ELF-1 (cell line): ENCODE measurements around the gene TRAP1.
"Not testable (repeated sequence)": the region's sequence is repeated elsewhere in the genome, so short reads cannot be mapped to it uniquely, and the experiment has no call there.

Experiments used
- DNase-seq: peaks from one replicate; pipeline ENCODE4 v3.0.0-alpha.2; 2016; ENCODE audit warnings: low read depth, low spot score

Gene TRAP1

DNA sequence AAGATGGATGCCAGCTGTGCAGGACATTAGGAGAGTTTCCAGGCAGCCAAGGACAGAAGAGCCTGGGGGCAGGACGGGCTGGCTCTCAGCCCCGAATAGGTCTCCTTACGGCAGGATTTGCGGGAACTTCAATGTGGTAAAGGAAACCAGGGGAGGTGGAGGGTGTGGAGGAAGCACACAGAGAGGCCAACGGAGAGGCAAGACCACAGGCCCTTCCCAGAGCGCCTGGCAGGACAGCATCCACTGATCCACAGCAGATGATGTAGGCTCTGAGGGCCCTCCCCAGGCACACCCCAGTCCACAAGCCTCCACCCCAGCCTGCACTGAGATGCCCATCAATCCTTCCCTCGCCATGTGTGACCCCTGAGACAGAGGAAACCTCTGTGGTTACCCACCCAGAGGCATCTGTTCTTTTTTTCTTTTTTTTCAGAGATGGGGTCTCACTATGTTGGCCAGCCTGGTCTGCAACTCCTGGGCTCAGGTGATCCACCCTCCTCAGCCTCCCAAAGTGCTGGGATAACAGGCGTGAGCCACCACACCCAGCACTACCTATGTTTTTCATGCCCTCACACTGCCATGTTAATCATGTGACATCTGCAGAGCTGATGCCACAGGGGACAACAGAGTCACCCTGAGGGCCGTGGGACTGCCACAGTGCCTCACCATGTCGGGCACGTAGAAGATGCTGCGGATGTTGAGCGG lies 43.5 kb downstream of the TRAP1 start:
- peak; percentile 41 for DNase-seq

DNA sequence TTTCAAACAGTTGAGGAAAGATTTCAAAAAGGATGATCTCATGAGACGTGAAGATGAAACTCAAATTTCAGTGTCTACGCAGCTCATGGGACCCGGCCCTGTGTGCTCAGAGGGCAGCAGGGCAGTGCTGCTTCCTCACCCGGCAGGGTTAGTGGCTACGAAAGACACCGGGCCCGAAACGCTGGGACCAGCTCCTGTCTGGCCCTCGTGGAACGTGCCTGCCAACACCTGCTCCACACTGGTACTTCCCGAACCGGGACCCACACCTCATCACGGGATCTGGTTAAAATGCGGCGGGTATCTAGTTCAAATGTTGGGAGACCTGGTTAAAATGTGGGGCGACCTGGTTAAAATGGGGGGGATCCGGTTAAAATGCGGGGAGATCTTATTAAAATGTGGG lies 44.1 kb downstream of the TRAP1 start:
- no peak for DNase-seq

DNA sequence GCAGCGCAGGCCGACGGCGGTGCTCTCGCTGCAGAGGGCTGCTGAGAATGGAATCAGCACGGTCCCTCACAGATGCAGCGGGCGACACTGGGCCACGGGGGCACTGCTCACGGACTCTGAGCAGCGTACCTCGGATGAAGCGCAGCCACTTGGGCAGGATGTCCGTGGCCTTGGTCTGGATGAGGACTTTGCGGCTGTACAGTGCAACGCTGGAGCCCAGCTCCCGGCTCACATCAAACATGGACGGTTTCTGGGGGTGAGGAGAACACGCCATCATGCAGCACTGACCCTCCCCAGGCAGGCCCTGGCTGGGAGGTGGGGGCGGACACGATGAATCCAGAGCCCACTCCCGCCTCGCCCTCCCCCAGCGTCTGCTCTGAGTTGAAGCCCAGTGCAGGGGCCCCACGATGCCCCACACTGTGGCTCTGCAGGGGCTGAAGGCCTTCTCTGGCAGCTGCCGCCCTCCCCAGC lies 44.7 kb downstream of the TRAP1 start:
- DNase-seq: no peak

DNA sequence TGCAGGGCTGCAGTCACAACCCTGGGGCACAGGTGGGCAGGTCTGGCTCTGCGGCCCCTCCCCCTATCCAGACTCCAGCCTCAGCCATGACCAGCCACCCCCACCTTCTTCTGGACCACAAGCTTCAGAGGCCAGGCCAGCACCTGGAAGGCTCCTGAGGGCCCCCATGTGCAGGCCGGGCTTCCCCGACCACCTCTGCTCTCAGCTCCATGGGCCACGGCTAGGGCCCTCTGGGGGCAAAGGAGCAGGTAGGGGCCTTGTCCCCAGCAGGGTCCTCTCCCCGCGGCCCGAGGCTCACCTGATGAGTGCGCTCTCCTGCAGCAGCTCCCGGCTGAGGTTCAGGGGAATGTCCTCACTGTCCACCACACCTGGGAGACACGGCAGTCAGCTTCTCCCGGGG lies 45.9 kb downstream of the TRAP1 start:
- no peak for DNase-seq

DNA sequence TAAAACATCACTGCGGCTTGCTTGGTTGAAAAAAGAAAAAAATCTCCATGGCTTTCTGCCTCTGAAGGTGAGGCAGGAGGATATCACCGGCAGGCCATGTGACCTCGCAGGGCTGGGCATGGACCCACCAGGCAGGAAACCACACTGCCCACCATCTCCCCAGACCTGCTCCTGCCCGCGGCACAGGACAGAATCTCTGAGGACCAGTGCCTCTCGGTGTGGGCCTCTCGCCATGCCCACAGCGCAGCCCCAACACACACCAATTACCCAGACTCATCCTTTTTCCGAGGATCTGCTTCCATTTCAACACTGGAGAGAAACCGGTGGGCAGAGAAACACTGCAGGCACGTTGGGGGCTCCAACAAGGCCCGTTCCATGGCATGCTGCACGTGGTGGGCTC lies 46.6 kb downstream of the TRAP1 start:
- no peak for DNase-seq

DNA sequence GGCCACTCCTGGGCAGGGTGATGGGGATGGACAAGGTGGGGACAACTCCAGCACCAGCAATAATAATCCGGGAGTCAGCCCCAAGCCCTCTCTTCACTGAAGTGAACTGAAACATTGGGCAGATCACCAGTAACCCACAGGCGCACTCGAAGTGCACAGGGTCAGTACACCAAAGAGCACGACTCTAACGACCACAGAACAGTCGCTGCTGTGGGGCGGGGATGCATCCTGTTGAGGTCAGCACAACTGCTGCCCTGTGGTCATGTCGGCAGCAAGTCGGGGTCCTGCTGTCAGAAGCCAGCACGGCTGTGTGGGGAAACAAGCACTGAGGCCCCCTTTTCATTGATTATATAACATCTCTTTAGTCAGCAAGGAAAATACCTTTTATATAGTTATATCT lies 48.2 kb downstream of the TRAP1 start:
- no peak for DNase-seq

DNA sequence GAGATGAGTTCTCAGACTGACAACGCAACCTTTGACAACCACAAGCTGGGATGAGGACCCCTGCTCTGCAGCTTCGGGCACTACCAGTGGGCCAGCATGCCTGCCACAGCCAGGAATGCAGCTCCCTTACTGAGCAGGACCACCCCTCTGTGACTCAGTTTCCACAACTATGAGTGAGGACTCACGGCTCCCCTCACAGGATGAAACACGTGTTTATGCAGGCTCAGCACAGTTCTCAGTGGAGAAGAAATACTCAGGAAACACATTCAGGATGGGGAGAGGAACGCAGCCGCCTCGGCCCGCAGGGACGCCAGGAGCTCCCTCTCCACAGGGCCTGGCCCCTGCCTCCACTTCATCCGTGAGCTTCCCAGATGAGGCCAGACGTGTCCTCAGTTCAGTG lies 48.7 kb downstream of the TRAP1 start:
- DNase-seq: no peak

DNA sequence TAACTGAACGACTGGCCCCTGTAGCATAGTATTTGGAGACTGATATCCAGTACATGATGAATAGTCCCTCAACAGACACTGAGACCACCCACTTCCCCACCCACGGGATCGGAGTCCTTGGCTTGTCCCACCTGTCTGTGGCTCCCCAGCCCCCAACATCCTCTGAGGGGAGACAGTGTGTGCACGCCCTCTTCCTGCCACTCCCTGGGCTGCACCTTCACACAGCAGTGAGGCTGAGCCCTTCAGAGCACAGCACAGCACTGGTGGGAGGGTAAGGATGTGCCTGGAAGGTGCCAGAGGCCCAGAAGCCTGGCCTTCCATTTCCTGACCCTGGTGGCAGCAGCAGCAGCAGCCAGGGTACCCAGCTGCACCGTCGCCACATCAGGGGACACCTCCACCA lies 51.8 kb downstream of the TRAP1 start:
- no peak for DNase-seq

DNA sequence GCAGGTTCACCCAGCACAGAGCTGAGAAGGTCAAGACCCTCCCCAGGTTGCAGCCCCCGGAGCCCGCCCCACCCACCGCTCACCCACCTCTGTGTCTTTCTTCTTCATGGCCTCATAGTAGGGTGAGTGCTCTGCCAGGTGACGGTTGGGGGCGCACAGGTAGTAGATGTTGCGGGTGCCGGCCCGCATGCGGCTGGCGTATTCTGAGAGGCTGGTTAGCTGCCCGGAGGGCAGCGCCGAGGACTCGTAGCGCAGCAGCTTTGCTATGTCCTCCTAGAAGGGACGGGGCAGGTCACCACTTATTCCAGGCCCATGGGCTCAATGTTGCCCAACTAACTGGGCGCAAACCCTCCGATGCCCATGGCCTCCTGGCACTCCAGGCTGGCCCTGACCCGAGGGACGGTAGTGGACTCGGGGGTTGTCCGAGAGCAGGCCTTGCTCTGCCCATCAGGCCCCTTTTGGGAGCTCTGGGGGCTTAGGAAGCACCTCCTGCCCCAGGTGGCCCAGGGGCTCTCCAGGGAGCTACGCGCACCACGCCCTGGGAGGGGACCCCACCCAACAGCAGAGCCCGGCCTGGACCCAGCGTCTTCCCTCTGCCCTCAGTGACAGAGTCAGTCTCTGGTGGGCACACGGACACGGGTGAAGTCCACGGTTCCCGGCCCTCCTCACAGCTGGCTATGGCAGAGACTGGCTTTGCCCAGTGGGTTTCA lies 53.0 kb downstream of the TRAP1 start:
- DNase-seq: no peak

DNA sequence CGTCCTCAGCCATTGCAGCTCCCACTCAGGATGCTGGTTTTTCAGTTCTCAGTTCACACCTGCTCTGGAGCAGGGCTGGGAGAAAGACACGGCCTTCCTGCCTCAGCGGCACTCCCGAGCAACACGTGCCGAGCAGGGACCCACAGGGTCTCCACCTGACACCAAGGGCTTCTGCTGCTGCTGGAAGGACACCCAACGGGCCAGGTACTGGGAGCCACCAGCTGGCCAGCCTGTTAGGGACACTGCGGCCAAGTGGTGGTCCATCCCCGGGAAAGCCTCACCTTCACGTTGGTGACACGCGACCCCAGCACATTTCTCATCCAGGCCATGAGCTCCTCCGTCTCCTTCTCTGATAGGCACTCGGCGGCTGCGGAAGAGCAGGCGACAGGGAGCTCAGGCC lies 54.7 kb downstream of the TRAP1 start:
- DNase-seq: no peak

DNA sequence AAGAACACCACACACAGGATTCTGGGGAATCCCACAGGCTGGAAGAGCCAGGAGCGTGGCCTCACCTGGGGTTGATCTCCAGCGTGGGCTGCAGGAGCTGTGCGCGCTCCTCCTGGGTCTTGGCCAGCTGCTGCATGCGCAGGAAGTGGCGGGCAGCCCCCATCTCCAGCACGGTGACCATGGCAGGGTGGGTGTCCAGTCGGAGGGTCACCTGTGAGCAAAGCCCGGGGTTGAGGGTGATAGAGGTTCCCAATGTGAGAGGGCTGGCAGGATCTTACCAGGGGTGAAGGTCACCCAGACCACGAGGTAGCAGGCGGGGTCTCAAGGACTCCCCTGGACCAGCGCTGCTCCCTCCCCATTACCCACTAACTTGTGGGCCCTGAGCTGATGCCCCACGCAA lies 55.4 kb downstream of the TRAP1 start:
- DNase-seq: no peak

DNA sequence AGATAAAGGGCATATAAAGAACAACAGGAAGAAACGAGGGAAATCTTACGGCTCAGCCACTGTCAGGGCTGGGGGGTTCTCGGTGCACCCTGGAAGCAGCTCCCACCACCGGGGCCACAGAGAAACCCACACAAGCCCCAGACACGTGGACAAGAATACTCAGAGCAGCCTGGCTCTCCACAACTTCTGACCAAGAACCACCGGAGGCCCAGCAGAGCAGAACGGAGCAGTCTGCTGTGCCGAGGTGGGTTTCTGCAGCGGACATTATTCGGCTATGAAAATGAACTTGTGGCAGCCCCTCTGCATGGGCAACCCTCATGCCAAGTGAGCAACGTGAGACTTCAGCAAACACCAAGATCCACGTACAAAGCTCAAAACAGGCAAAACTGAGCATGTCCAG lies 56.0 kb downstream of the TRAP1 start:
- no peak for DNase-seq

DNA sequence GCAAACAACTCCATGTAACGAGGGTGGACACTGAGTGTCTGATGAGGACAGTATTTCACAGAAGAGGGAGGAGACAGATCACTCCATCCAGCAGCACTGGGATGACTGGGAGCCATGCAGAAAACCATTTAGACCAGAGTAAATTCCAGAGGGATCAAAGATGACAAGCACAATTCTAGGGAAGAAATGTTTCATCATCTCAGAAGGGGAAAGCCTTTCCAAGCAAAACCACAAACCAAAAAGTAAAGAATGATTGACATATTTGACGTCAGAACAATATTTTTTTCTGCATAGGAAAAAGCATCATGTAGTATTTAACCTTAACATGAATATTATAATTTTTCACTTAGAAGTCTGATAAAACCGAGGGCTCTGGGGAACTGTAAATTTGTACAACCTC lies 58.1 kb downstream of the TRAP1 start:
- DNase-seq: no peak

DNA sequence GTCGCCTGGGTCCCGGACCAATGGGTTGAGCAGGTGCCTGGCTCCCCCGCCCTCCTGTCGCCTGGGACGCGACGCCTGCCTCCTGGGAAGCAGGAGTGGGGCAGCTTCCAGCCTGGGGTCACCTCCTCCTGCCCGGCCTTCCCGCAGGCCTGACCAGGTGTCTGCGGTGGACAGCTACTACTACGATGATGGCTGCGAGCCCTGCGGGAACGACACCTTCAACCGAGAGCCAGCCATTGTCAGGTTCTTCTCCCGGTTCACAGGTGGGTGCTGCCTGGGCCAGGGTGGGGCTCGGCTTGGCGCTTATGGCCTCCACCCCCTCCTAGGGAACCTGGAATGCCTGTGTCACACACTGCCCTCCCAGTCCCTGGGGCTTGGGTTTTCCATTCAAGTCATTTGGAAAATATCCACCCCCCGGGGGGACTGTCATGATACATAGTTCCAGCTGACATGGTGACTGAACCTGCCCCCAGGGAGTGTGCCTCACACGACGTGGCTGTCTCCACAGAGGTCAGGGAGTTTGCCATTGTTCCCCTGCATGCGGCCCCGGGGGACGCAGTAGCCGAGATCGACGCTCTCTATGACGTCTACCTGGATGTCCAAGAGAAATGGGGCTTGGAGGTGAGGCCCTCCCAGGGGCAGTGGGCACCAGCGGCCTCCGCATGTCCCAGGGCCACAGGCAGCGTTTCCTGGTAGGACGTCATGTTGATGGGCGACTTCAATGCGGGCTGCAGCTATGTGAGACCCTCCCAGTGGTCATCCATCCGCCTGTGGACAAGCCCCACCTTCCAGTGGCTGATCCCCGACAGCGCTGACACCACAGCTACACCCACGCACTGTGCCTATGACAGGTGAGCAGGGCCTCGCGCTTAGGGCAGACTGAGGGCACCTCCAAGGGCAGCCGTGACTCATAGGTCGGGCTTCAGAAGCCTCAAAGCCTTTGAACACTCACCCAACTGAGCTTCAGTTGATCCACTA lies 60.5 kb downstream of the TRAP1 start:
- DNase-seq: no peak

DNA sequence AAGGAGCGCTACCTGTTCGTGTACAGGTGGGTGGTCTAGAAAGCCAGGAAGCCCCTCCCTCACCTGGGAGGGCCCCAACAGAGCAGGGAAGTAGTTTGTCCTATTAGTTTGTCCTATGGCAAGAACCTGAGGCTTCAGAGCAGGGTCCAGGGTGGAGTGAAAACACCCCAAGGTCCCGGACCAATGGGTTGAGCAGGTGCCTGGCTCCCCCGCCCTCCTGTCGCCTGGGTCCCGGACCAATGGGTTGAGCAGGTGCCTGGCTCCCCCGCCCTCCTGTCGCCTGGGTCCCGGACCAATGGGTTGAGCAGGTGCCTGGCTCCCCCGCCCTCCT lies 61.2 kb downstream of the TRAP1 start:
- DNase-seq: not testable (repeated sequence)

DNA sequence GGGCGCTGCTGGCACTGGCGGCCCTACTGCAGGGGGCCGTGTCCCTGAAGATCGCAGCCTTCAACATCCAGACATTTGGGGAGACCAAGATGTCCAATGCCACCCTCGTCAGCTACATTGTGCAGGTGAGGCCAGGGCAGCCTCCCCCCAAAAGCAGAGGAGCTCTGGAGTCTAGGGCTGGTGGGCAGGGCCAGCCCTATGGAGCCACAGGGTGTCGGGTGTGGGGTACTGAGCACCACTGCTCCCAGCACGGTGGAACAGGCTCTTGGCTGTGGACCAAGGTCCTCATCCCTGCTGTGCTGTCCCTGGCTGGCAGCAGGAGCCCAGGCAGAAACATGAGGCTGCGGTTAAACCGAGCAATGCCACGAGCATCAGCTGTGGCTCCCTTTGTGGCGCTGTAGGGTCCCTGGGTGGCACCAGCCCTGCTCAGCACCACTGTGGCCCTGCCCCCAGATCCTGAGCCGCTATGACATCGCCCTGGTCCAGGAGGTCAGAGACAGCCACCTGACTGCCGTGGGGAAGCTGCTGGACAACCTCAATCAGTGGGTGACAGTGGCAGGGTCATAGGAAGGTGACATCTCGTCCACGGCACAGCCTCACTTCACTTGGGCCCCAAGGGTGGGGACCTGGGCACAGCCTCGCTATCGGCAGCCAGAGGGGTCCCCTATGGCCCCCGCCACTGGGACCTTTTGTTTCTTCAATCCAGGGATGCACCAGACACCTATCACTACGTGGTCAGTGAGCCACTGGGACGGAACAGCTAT lies 61.7 kb downstream of the TRAP1 start:
- no peak for DNase-seq

DNA sequence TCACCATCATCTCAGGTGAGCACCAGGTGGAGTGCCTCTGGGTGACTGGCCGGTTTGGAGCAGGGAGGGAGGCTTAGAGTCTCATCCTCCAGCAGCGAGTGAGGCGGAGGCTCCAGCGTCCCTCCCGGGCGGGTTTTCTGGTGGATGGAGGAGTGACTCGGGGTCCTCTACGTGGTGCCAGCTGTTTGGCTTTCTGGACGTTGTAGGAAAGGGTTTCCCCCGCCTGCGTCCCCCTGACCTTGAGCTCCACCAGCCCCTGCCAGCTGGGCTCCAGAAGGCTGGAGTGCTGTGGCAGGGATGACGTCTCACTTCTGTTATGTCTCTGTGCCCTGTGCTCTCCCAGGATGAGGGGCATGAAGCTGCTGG lies 62.3 kb downstream of the TRAP1 start:
- no peak for DNase-seq

DNA sequence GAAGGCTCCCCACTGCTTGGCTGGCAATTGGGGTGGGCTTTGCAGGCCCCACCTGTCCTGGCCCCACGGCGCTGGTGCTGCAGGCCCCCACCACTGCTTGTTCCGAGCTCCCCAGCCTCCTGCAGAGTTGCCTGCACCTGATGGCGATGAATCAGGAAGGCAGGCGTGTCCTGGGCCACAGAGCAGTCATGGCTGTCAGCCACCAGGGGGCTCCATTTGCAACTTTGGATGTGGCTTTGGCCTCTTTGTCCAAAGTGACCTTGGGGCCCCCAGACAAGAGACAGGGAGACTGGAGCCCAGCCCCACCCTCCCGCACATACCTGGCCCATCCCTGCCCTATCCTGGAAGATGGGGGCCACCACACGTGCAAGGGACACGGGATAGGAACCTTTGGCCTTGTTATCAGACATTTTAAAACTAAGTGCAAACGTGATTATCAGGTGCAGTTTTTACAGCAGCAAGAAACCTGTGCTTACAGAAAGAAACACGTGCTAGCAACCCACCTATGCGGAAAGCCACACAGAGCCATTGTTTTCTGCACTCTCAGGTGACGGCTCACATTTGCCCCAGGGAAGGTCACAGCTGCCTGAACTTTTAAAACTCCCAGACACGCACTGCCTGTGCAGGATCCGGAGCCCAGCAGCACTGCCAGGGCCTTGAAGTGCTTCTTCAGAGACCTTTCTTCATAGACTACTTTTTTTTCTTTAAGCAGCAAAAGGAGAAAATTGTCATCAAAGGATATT lies 62.9 kb downstream of the TRAP1 start, which contains the start of gene DNASE1:
Gene DNASE1 (plus strand): TSS at position 443 of the 743 bp plus-strand sequence. CDS start 683 bp downstream, outside the sequence.
- peak; percentile 83 for DNase-seq

DNA sequence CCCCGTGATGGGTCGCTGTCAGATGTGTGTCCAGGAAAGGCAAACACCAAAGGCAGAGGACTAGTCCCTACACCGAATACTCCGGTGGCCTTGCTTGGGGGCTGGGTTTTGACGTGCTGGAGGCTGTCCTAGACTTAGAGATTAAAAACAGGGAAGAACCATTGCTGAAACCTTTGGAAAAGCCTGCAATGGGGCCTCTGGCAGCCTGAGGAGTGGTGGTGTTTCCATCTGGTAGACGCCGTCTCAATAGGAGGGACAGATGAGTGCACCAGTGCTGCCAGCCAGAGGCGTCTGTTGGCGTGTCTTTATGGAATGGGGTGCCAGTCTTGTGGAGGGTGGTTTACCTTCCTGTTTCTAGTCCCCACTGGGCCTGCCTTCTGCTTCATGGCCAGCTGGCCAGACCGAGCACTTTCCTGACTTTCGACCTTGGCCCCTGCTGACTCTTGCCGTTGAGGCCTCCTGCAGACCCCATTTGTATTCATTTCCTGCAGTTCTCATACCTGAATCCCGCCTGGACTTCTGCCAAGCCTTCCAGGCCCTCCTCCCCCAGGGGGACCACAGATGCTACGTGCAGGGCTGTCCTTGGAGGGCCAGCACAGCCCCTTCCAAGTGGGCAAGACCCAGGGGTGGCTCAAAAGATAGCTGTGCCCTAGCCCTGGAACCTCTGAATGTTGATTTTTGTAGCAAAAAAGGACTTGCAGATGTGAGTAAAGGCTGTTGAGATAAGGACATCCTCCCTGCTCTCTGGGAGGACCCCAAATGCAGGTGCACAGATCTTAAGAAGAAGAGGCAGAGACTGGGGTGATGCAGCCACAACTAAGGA lies 64.7 kb downstream of the TRAP1 start:
- no peak for DNase-seq
